Right lobe of liver (tissue), 6 donors: ENCODE data around the gene B2M. TPM values are rescaled to one million over a fixed set of nuclear protein-coding genes. Genes with fewer than 3 reads are reported as not detected.

Source experiments
- ATAC-seq, 4 donors: fragments of 200-7000 bp; cut with Tn5 transposase; one replicate each; pipeline ENCODE4 v1.9.1; 2020; ENCODE audit warnings: mild to moderate bottlenecking in 4 of 4, moderate library complexity in 4 of 4
- DNase-seq, 3 donors: peaks; one replicate each; pipeline ENCODE4 v3.0.0-alpha.2; 2020
- H3K27ac ChIP-seq, 3 donors: fragments of 200-600 bp; one replicate each; pipeline ENCODE4 v1.8.0; 2022
- H3K27me3 ChIP-seq, 2 donors: fragments of 200-600 bp; one replicate each; pipeline ENCODE4 v1.8.0; 2022
- H3K36me3 ChIP-seq, 4 donors: fragments of 200-600 bp; sonication (generic) in 1 of 4; one replicate each; pipeline versions ENCODE4 v1.5.1 to v1.8.0; 2017 to 2022; ENCODE audit warnings: control low read depth in 1 of 4
- H3K4me1 ChIP-seq, 4 donors: fragments of 200-600 bp; sonication (generic) in 1 of 4; one replicate each; pipeline versions ENCODE4 v1.5.1 to v1.8.0; 2017 to 2022; ENCODE audit warnings: control low read depth in 1 of 4
- H3K4me3 ChIP-seq, 3 donors: fragments of 200-600 bp; one replicate each; pipeline ENCODE4 v1.8.0; 2022
- H3K9me3 ChIP-seq, 4 donors: fragments of 200-600 bp; sonication (generic) in 1 of 4; one replicate each; pipeline versions ENCODE4 v1.5.1 to v1.8.0; 2017 to 2022; ENCODE audit warnings: control low read depth in 1 of 4
- CTCF ChIP-seq, 4 donors: fragments of 200-600 bp in 3 of 4; fragments of 450-650 bp in 1 of 4; IDR thresholded peaks; one replicate each; pipeline versions ENCODE4 v1.5.1 to v1.8.0; 2016 to 2022; ENCODE audit warnings: antibody characterized with exemption in 4 of 4, mild to moderate bottlenecking in 2 of 4
- POLR2A ChIP-seq: fragments of 450-650 bp; IDR thresholded peaks from one replicate; pipeline ENCODE4 v1.6.1; 2017; ENCODE audit warnings: antibody characterized with exemption, mild to moderate bottlenecking
- WGBS: methylation state at CpG from one replicate; pipeline ENCODE4 v1.1.6; 2018; ENCODE audit warnings: low coverage, low lambda C conversion rate; ENCODE audit not compliant: insufficient coverage; ENCODE audit errors: missing lambda C conversion rate; 5-methylcytosine and 5-hydroxymethylcytosine counted together
- intact Hi-C, 2 donors: fragments of 100-400 bp; cut with DNase I; formaldehyde crosslinking; loops; one replicate each; pipeline versions ENCODE4 v1.11.2 to v1.14.1; 2022
- long read RNA-seq: library from polyadenylated mRNA; unstranded; transcript quantifications from one replicate; pipeline ENCODE4 v2.0.0, GENCODE V29; 2019
- total RNA-seq, 6 experiments: library from RNA; depleted of rRNA in 2 of 6; stranded (reverse); fragments of >200 nt in 2 of 6; fragmentation: NEBNext Ultra II Directional in 3 of 6; extraction: Animal tissue kit (Norgen Biotek cat#: 25700) in 3 of 6; gene quantifications; one replicate each; pipeline versions ENCODE4 v1.1.0 to v1.2.4, GENCODE V29; 2016 to 2023
- donor health status: DM: no; HTN: yes; CAD: no.
- donor health status: DM: no; HTN: no; CAD: no.
- donor health status: DM: no; HTN: no; CAD: no.
- donor health status: DM: no; HTN: yes; CAD: no.
- donor health status: DM: no; HTN: yes; CAD: no.

Gene B2M
- 1,000 to 10,000 TPM in 5 of 6 experiments, 100 to 1,000 TPM in 1; 894 to 5,671 (median 2,154) TPM for total RNA-seq
- long read RNA-seq, transcript B2M-204 (4 exons, 1,705 nt): major isoform, 960 of 1,016 reads
- long read RNA-seq, transcript B2M-213 (1 exons, 2,329 nt): minor isoform, 28 of 1,016 reads
- long read RNA-seq, partial matches to known transcripts: 23 of 1,016 reads
- long read RNA-seq, other reads (novel, unspliced or antisense): 2 of 1,016 reads

GRCh38 chr15:44711096-44711742 lies at the start of gene B2M, which contains the start of gene PATL2:
TSS of gene B2M (plus strand) at chr15:44711517. CDS start at chr15:44711547, 30 bp downstream.
TSS of gene PATL2 (minus strand) at chr15:44711323. CDS start at chr15:44676490, 34,833 bp downstream.
- Histone ChIP-seq H3K27me3 (no peaks in the 10 kb centered on the region), H3K4me3 (peak within 1 kb of the TSS; percentile 78 to 94 (median 78)), H3K36me3 (peaks cover 8 to 13% (median 11%) of the 10 kb centered on the region in 4 donors), H3K9me3 (no peaks in the 10 kb centered on the region), H3K4me1 (peaks cover 0 to 17% (median 0%) of the 10 kb centered on the region in 4 donors), H3K27ac (peak within 1 kb of the TSS; percentile 99 to 100 (median 100))
- ATAC-seq (peak; percentile 89 to 93 (median 92)), DNase-seq (peak; percentile 95 to 96 (median 96))
- no peak for TF ChIP-seq CTCF (IDR thresholded peaks at IDR 0.05)
- TF ChIP-seq POLR2A: peak; percentile 100
- intact Hi-C loops: no loop called here
- WGBS: 0% methylated on average over 19 of the region's 37 CpGs

- no peak for TF ChIP-seq POLR2A
- no peak for TF ChIP-seq CTCF (IDR thresholded peaks at IDR 0.05)
- no peak for ATAC-seq
- no peaks in the 10 kb centered on the region for H3K27me3 ChIP-seq
- peaks cover 0 to 35% (median 12%) of the 10 kb centered on the region in 4 donors for H3K36me3 ChIP-seq
- H3K4me1 ChIP-seq: peaks cover 0 to 21% (median 5%) of the 10 kb centered on the region in 4 donors
- intact Hi-C loops: loop anchor here (10.0 kb wide), 1 partner anchor 73 kb away; the partner anchor contains the start of gene TRIM69 (in 2 of the 2)
- no peak overlapping the region for H3K4me3 ChIP-seq
- H3K27ac ChIP-seq: no peak overlapping the region
- no peaks in the 10 kb centered on the region for H3K9me3 ChIP-seq
- no peak for DNase-seq
These were observed 49.7 kb upstream of the B2M start for GRCh38 chr15:44661576-44661975.

GRCh38 chr15:44662478-44663409 lies 48.6 kb upstream of the B2M start:
- TF ChIP-seq POLR2A (no peak), CTCF (IDR thresholded peaks at IDR 0.05) (no peak)
- WGBS: 3% methylated on average over 20 of the region's 34 CpGs
- intact Hi-C loops: loop anchor here (10.0 kb wide), 1 partner anchor 72 kb away; the partner anchor contains the start of gene TRIM69 (in 2 of the 2)

More at GRCh38 chr15:44662478-44663409, 48.6 kb upstream of the B2M start:
- peak overlapping the region; percentile 77 to 96 (median 90) for H3K4me3 ChIP-seq
- peaks cover 0 to 21% (median 5%) of the 10 kb centered on the region in 4 donors for H3K4me1 ChIP-seq
- H3K36me3 ChIP-seq: peaks cover 0 to 23% (median 7%) of the 10 kb centered on the region in 4 donors
- peak; percentile 73 to 86 (median 79) for ATAC-seq
- H3K9me3 ChIP-seq: no peaks in the 10 kb centered on the region
- H3K27me3 ChIP-seq: no peaks in the 10 kb centered on the region
- DNase-seq: peak; percentile 81 to 84 (median 82)
- peak overlapping the region; percentile 92 to 99 (median 95) for H3K27ac ChIP-seq
